ENCODE results near the gene PRKG1.
"Not testable (repeated sequence)": the region's sequence is repeated elsewhere in the genome, so short reads cannot be mapped to it uniquely, and the experiment has no call there.

Gene PRKG1

GRCh38 chr10:51421853-51422252 is 347.6 kb downstream of the PRKG1 start:
- H2AFZ ChIP-seq (ENCODE audit: low read depth, low read length), result no peak overlapping the region
- no peaks in the 10 kb centered on the region for H3K36me3 ChIP-seq (ENCODE audit: insufficient read depth, low read length)
- H3K4me1 ChIP-seq (ENCODE audit: insufficient read depth, low read length), result no peaks in the 10 kb centered on the region
- no peak overlapping the region for H3K4me3 ChIP-seq (ENCODE audit: low read length)
- H3K27me3 ChIP-seq (ENCODE audit: insufficient read depth, low read length), result no peaks in the 10 kb centered on the region
- no peaks in the 10 kb centered on the region for H3K9me3 ChIP-seq (ENCODE audit: low read length)

- no peak overlapping the region for H3K4me3 ChIP-seq (ENCODE audit: low read length)
- H3K27me3 ChIP-seq (ENCODE audit: insufficient read depth, low read length), result no peaks in the 10 kb centered on the region
- no peaks in the 10 kb centered on the region for H3K36me3 ChIP-seq (ENCODE audit: insufficient read depth, low read length)
- no peak overlapping the region for H2AFZ ChIP-seq (ENCODE audit: low read depth, low read length)
- H3K4me1 ChIP-seq (ENCODE audit: insufficient read depth, low read length), result no peaks in the 10 kb centered on the region
- no peaks in the 10 kb centered on the region for H3K9me3 ChIP-seq (ENCODE audit: low read length)
Observed at GRCh38 chr10:51422311-51423120, 348.2 kb downstream of the PRKG1 start.

- Histone ChIP-seq H3K36me3 (ENCODE audit: insufficient read depth, low read length) (no peaks in the 10 kb centered on the region), H3K4me3 (ENCODE audit: low read length) (no peak overlapping the region), H2AFZ (ENCODE audit: low read depth, low read length) (no peak overlapping the region), H3K9me3 (ENCODE audit: low read length) (no peaks in the 10 kb centered on the region), H3K27me3 (ENCODE audit: insufficient read depth, low read length) (no peaks in the 10 kb centered on the region), H3K4me1 (ENCODE audit: insufficient read depth, low read length) (no peaks in the 10 kb centered on the region)
Observed at GRCh38 chr10:51423121-51423452, 348.8 kb downstream of the PRKG1 start.

GRCh38 chr10:51425431-51425830 is 351.1 kb downstream of the PRKG1 start:
- Histone ChIP-seq H3K4me1 (ENCODE audit: insufficient read depth, low read length) (no peaks in the 10 kb centered on the region), H3K4me3 (ENCODE audit: low read length) (no peak overlapping the region), H3K27me3 (ENCODE audit: insufficient read depth, low read length) (no peaks in the 10 kb centered on the region), H3K9me3 (ENCODE audit: low read length) (no peaks in the 10 kb centered on the region), H3K36me3 (ENCODE audit: insufficient read depth, low read length) (no peaks in the 10 kb centered on the region), H2AFZ (ENCODE audit: low read depth, low read length) (no peak overlapping the region)

GRCh38 chr10:51427758-51428157 is 353.5 kb downstream of the PRKG1 start:
- no peaks in the 10 kb centered on the region for H3K36me3 ChIP-seq (ENCODE audit: insufficient read depth, low read length)
- H3K4me3 ChIP-seq (ENCODE audit: low read length), result no peak overlapping the region
- H3K27me3 ChIP-seq (ENCODE audit: insufficient read depth, low read length), result no peaks in the 10 kb centered on the region
- H3K4me1 ChIP-seq (ENCODE audit: insufficient read depth, low read length), result no peaks in the 10 kb centered on the region
- no peak overlapping the region for H2AFZ ChIP-seq (ENCODE audit: low read depth, low read length)
- H3K9me3 ChIP-seq (ENCODE audit: low read length), result no peaks in the 10 kb centered on the region

- no peaks in the 10 kb centered on the region for H3K27me3 ChIP-seq (ENCODE audit: insufficient read depth, low read length)
- no peaks in the 10 kb centered on the region for H3K36me3 ChIP-seq (ENCODE audit: insufficient read depth, low read length)
- no peaks in the 10 kb centered on the region for H3K4me1 ChIP-seq (ENCODE audit: insufficient read depth, low read length)
- H3K9me3 ChIP-seq (ENCODE audit: low read length), result no peaks in the 10 kb centered on the region
- H3K4me3 ChIP-seq (ENCODE audit: low read length), result no peak overlapping the region
- no peak overlapping the region for H2AFZ ChIP-seq (ENCODE audit: low read depth, low read length)
Observed at GRCh38 chr10:51430506-51430905, 356.2 kb downstream of the PRKG1 start.

- H3K4me1 ChIP-seq (ENCODE audit: insufficient read depth, low read length), result no peaks in the 10 kb centered on the region
- no peaks in the 10 kb centered on the region for H3K9me3 ChIP-seq (ENCODE audit: low read length)
- no peaks in the 10 kb centered on the region for H3K27me3 ChIP-seq (ENCODE audit: insufficient read depth, low read length)
Observed at GRCh38 chr10:51433949-51434475, 359.7 kb downstream of the PRKG1 start.

GRCh38 chr10:51436805-51437204 is 362.5 kb downstream of the PRKG1 start:
- no peaks in the 10 kb centered on the region for H3K9me3 ChIP-seq (ENCODE audit: low read length)
- H3K27me3 ChIP-seq (ENCODE audit: insufficient read depth, low read length), result no peaks in the 10 kb centered on the region
- no peaks in the 10 kb centered on the region for H3K36me3 ChIP-seq (ENCODE audit: insufficient read depth, low read length)
- no peak overlapping the region for H2AFZ ChIP-seq (ENCODE audit: low read depth, low read length)
- H3K4me1 ChIP-seq (ENCODE audit: insufficient read depth, low read length), result no peaks in the 10 kb centered on the region
- H3K4me3 ChIP-seq (ENCODE audit: low read length), result no peak overlapping the region

More at GRCh38 chr10:51433949-51434475, 359.7 kb downstream of the PRKG1 start:
- Histone ChIP-seq H2AFZ (ENCODE audit: low read depth, low read length) (no peak overlapping the region), H3K4me3 (ENCODE audit: low read length) (no peak overlapping the region), H3K36me3 (ENCODE audit: insufficient read depth, low read length) (no peaks in the 10 kb centered on the region)

GRCh38 chr10:51439645-51440044 is 365.4 kb downstream of the PRKG1 start:
- H2AFZ ChIP-seq (ENCODE audit: low read depth, low read length), result no peak overlapping the region
- H3K27me3 ChIP-seq (ENCODE audit: insufficient read depth, low read length), result no peaks in the 10 kb centered on the region
- no peaks in the 10 kb centered on the region for H3K9me3 ChIP-seq (ENCODE audit: low read length)
- no peaks in the 10 kb centered on the region for H3K4me1 ChIP-seq (ENCODE audit: insufficient read depth, low read length)
- no peaks in the 10 kb centered on the region for H3K36me3 ChIP-seq (ENCODE audit: insufficient read depth, low read length)
- no peak overlapping the region for H3K4me3 ChIP-seq (ENCODE audit: low read length)

- Histone ChIP-seq H3K27me3 (ENCODE audit: insufficient read depth, low read length) (no peaks in the 10 kb centered on the region), H3K9me3 (ENCODE audit: low read length) (no peaks in the 10 kb centered on the region), H3K4me3 (ENCODE audit: low read length) (no peak overlapping the region), H3K36me3 (ENCODE audit: insufficient read depth, low read length) (no peaks in the 10 kb centered on the region), H2AFZ (ENCODE audit: low read depth, low read length) (no peak overlapping the region), H3K4me1 (ENCODE audit: insufficient read depth, low read length) (no peaks in the 10 kb centered on the region)
Observed at GRCh38 chr10:51445588-51445987, 371.3 kb downstream of the PRKG1 start.

GRCh38 chr10:51447119-51447518 is 372.8 kb downstream of the PRKG1 start:
- Histone ChIP-seq H3K4me1 (ENCODE audit: insufficient read depth, low read length) (no peaks in the 10 kb centered on the region), H3K27me3 (ENCODE audit: insufficient read depth, low read length) (no peaks in the 10 kb centered on the region), H3K9me3 (ENCODE audit: low read length) (no peaks in the 10 kb centered on the region), H2AFZ (ENCODE audit: low read depth, low read length) (no peak overlapping the region), H3K36me3 (ENCODE audit: insufficient read depth, low read length) (no peaks in the 10 kb centered on the region), H3K4me3 (ENCODE audit: low read length) (no peak overlapping the region)

- H3K4me3 ChIP-seq (ENCODE audit: low read length); H2AFZ ChIP-seq (ENCODE audit: low read depth, low read length); H3K4me1 ChIP-seq (ENCODE audit: insufficient read depth, low read length); H3K27me3 ChIP-seq (ENCODE audit: insufficient read depth, low read length); H3K36me3 ChIP-seq (ENCODE audit: insufficient read depth, low read length); H3K9me3 ChIP-seq (ENCODE audit: low read length): not testable (repeated sequence)
Observed at GRCh38 chr10:51455762-51456161, 381.5 kb downstream of the PRKG1 start.

- Histone ChIP-seq H3K4me1 (ENCODE audit: insufficient read depth, low read length) (no peaks in the 10 kb centered on the region), H3K9me3 (ENCODE audit: low read length) (no peaks in the 10 kb centered on the region), H3K27me3 (ENCODE audit: insufficient read depth, low read length) (no peaks in the 10 kb centered on the region), H3K36me3 (ENCODE audit: insufficient read depth, low read length) (no peaks in the 10 kb centered on the region), H3K4me3 (ENCODE audit: low read length) (no peak overlapping the region), H2AFZ (ENCODE audit: low read depth, low read length) (no peak overlapping the region)
Observed at GRCh38 chr10:51459476-51459875, 385.2 kb downstream of the PRKG1 start.
